Stimulated activated CD4-positive, alpha-beta T cell treated with anti-CD3 and anti-CD28 coated beads, Interleukin-1b, Interleukin-23, amount 100 ng/mL, for 24 hours (primary cell): Measurements from ENCODE around the gene NDRG3.
"Not testable (repeated sequence)": the region's sequence is repeated elsewhere in the genome, so short reads cannot be mapped to it uniquely, and the experiment has no call there.

Experiments used
- DNase-seq, 4 experiments: peaks; one replicate each; pipeline ENCODE4 v3.0.0-alpha.2; 2020; ENCODE audit warnings: low read depth in 4 of 4, low spot score in 1 of 4

NDRG3 gene

GRCh38 chr20:36695467-36695866, 50.4 kb downstream of the NDRG3 start:
- DNase-seq: not testable (repeated sequence)

- no peak for DNase-seq
These were observed 57.3 kb downstream of the NDRG3 start for GRCh38 chr20:36688630-36689029.

GRCh38 chr20:36687850-36688249, 58.0 kb downstream of the NDRG3 start:
- DNase-seq: no peak

- no peak for DNase-seq
These were observed 58.9 kb downstream of the NDRG3 start for GRCh38 chr20:36686944-36687343.

GRCh38 chr20:36686504-36686903, 59.4 kb downstream of the NDRG3 start:
- no peak for DNase-seq

GRCh38 chr20:36684747-36685146, 61.1 kb downstream of the NDRG3 start:
- no peak for DNase-seq

GRCh38 chr20:36682311-36682710, 63.6 kb downstream of the NDRG3 start:
- DNase-seq: no peak

- DNase-seq: no peak
These were observed 68.5 kb downstream of the NDRG3 start for GRCh38 chr20:36677422-36677771.

- DNase-seq: no peak
These were observed 69.0 kb downstream of the NDRG3 start for GRCh38 chr20:36676701-36677421.

GRCh38 chr20:36675545-36675944, 70.3 kb downstream of the NDRG3 start:
- DNase-seq: not testable (repeated sequence)

GRCh38 chr20:36672991-36673390, 72.9 kb downstream of the NDRG3 start:
- no peak for DNase-seq

- no peak for DNase-seq
These were observed 75.1 kb downstream of the NDRG3 start for GRCh38 chr20:36670665-36671357.

GRCh38 chr20:36666181-36666740, 79.6 kb downstream of the NDRG3 start:
- no peak for DNase-seq

- DNase-seq: no peak
These were observed 82.9 kb downstream of the NDRG3 start for GRCh38 chr20:36663031-36663430.

GRCh38 chr20:36658300-36658699, 87.6 kb downstream of the NDRG3 start:
- no peak for DNase-seq

GRCh38 chr20:36656733-36657132, 89.2 kb downstream of the NDRG3 start:
- DNase-seq: no peak

GRCh38 chr20:36655004-36655403, 90.9 kb downstream of the NDRG3 start:
- no peak for DNase-seq

- DNase-seq: no peak
These were observed 91.4 kb downstream of the NDRG3 start for GRCh38 chr20:36654506-36654905.

- DNase-seq: no peak
These were observed 92.4 kb downstream of the NDRG3 start for GRCh38 chr20:36653456-36653855.

GRCh38 chr20:36647196-36648121, 98.4 kb downstream of the NDRG3 start:
- no peak for DNase-seq

GRCh38 chr20:36646678-36647077, 99.2 kb downstream of the NDRG3 start:
- no peak for DNase-seq
